8988T (cell line): ENCODE data around the gene MCEE.
"Not testable (repeated sequence)": the region's sequence is repeated elsewhere in the genome, so short reads cannot be mapped to it uniquely, and the experiment has no call there.

ENCODE experiments used
- DNase-seq: peaks from one replicate; pipeline ENCODE4 v3.0.0; 2011

The MCEE gene

DNA sequence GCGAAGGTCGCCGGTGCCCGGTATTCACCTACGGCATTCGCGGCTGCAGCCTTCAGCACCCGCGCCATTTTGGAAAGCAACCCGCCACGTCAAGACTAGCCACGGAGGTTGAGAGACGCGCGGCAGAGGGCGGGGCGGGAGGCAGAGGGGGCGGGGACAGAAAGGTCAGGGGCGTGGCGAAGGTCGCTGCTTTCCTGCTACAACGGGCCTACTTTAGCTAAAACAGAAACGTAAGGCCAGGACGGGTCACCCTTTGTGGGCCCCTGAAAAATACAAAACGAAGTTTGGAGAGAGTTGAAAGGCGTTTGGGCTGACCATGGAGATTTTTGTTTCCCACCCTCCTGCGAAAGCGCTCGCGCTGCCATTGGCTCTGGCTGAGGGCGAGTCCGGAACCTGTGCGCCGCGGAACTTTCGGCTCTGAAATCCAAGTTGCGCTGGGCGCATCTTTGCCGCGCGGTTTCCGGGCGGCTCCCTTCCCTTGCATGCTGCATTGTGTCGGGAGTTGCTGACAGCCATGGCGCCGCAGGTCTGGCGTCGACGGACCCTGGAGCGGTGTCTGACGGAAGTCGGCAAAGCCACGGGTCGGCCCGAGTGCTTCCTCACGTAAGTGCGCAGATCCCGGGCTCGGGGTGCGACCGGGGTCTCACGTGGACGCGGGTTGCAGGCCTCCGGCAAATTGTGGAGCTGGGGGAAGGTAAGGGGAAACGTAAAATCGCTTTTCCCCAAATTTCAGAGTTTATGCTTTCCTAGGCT lies at the start of gene MCEE, which contains the start of gene MPHOSPH10:
Gene MCEE, minus strand, starts transcription at position 78 of the 753 bp plus-strand sequence. Its CDS starts 10 bp downstream, at position 68.
Gene MPHOSPH10, plus strand, starts transcription at position 483 of the 753 bp plus-strand sequence. Its CDS starts 32 bp downstream, at position 515.
- DNase-seq: peak; percentile 50

DNA sequence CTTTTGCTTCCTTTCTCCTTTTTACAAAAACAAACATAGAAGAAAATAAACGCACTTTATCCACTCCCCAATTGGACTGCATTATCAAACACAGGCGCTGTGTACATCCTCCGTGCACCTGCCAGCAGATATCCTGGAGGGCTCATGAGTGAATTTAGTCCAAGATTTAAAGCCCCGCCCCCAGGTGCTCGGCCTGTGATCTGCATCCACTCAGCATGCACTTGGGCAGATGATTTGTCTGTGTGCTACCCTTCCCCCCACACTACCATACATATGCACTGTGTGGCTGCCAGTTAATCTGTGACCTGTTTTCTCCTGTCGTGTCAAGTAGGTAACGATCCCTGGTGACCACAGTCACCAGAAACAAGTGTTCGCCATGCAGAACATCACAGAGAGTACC lies 48.8 kb upstream of the MCEE start:
- not testable (repeated sequence) for DNase-seq

DNA sequence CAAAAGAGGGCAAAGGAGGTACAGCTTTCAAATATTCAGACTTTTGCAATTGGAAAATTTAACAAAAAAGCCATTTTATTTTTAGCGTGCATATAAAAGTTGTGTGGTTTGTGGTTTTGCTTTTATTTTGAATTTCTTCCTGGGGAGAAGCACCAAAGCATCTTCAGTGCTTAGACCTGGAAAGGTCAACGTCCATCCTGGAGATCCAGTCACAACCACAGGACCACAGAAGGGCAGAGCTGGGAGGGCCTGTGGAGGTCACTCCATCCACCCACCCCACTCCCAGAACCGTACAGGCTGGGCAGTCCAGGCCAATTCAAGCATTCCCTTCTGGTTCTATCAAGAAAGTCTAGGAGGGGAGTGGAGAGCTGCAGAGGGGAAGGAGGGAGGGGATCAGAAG lies 44.2 kb upstream of the MCEE start:
- no peak for DNase-seq

DNA sequence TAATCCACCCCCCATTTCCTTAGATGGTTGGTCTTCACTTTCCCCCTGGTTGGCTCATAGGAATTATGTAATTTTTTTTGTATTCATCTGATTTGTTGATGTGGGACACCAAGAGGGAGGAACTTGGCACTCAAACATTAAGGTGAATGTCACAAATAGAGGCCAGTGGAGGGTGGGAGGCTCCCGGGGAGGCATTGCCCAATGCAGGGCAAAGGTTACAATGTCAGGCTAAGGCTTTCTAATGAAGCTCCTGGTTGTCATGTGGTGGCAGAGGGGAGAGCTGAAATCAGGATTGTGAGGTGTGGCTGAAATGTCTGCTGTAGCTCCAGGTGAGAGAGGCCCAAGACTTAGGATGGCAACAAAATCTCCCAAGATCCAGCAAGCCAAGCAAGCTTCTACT lies 43.1 kb upstream of the MCEE start:
- DNase-seq: no peak

DNA sequence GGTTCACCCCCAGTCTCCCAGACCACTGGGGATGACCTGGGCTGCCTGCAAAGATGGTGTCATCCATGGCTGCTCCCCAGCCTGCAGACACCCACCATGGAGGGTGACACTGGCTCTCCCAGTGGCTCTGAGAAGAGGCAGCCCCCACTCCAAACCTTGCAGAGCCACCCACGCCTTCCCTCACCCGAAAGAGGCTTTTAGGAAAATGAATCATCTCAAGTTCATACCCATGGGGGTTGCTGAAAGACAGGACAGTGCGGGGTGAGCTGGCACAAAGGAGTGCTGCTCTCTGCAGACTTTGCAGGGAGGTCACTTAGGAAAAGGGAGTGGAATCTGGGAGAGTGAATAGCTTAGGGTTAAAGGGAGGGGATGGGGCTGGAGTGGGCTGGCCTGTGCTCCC lies 36.8 kb upstream of the MCEE start:
- no peak for DNase-seq

DNA sequence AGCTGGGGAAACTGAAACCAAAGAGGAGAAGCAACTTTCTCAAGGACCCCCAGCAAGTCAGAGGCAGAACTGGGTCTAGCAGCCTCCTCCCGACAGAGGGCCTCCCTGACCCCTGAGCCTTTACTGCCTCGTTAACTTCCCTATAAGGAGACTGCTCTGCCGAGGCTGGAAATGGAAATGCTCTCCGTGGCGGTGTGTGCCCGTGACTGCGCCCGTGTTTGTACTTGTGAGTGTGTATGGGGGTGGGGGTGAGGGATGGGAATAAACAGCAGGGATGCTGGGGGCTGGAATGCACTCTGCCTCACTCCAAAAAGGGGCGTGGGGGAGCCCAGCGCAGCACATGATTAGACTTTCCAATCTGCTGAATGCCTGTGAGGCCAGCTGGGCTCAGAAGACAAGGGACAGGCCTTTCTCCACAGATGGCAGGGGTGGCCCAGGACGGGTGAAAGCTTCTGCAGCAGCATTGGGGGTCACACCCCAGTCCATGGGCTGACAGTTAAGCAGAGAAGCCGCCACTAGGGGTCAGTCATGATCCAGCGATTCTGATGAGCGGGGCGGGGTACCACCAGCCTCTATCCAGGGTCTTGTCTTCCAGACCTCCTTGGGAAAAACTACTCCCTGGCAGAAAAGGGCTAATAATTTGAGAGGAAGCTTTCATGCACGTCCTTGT lies 27.2 kb upstream of the MCEE start:
- DNase-seq: peak; percentile 53

DNA sequence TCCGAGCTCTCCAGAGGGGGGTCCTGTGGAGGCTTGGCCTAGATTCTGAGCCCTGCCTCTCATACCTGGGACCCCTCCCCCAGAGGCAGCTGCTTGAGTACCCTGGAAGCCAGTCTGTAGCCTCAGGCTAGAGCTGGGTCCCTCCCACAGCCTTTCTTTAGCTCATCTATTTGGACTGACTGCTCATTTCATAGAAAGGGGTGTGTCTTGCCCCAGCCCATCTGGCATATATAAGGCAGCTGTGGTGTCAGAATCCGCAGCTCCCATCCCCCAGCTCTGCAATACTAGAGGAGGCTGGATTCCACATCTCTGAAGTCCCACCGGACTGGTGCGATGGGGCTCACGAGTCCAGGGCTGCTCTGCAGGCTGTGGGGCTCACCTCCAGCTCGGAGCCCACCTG lies 26.5 kb upstream of the MCEE start:
- no peak for DNase-seq

DNA sequence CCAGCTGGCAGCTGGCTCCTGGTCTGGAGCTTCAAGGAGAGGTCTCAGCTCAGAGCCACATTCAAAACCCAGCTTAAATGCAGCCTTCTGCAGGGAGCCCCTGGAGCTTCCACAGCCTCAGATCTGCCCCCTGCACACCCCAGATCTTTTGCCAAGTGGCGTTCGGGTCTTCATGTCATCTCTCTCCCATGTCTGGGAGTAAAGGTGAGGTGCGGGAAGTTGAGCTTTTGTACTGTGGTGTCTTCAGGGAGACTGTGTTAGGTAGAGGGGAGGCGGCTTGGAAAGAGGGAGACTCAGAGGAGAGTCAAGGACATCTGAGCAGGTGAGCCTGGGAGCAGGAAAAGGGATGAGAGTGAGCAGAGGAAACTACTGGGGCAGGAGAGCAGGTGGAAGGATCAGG lies 25.8 kb upstream of the MCEE start:
- DNase-seq: no peak

DNA sequence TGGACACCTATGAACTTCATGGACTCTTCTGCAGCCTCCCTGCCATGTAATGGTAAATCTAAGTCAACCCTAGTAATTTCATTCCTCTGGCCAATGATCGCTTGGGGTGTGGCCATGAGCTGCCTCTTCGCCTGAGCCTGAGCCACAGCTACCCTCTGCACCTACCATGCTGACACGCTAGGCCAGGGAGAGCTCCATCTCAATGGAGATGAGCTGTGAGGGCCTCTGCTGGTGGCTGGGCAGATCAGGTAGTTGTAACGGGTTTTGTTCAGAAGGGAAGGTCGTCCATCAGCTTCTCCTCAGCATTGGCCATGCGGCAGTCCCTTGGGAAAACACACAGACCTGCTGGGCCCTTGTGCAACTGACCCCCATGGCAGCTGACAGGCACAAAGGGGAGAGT lies 24.8 kb upstream of the MCEE start:
- peak; percentile 65 for DNase-seq

DNA sequence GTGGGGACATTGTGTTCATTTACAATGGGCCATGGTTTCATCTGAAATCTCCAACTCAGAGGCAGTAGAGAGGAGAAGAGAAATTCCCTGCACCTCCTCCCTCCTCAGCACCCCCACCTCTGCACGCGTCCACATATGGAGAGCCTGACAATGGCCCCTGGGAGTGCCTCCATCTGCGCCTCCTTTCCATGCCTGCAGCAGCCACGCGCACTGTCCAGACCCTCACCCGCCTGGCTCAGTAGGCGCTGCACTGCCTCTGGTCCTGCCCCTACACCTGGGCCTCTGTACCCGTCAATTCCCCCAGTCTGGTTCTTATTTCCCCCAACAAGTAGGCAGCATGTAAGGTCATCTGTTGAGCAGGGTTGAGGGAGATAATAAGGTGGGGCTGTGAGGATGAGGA lies 24.2 kb upstream of the MCEE start:
- no peak for DNase-seq

DNA sequence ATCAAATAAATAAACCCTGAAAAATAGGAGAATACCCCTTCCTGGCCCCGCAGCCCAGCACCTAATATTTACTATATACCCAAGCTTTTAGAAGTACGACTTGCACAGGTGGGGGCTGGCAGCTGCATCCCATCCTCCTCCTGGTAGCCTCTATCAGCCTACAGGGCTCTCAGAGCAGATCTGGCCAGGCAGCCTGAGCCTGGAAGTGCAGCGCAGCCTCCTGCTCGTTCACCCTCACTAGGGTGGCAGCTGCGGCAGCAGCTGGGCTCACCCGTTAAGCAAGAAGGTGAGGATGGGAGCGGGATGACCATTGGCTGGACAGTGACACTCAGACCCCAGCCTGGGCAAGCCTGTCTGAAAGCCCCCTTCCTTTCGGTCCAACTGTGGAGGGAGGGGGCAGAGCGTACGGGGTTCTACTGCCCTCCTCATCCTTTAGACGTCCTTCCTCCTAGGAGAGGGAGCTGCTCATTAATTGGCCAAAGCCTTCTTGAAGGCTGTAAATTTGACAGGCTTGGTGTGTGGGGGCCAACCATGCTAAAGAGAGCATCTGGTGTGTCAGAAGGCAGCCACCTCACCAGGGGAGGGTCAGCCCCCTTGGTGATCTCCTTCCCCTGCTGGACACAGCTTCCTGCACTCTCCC lies 23.7 kb upstream of the MCEE start:
- DNase-seq: no peak

DNA sequence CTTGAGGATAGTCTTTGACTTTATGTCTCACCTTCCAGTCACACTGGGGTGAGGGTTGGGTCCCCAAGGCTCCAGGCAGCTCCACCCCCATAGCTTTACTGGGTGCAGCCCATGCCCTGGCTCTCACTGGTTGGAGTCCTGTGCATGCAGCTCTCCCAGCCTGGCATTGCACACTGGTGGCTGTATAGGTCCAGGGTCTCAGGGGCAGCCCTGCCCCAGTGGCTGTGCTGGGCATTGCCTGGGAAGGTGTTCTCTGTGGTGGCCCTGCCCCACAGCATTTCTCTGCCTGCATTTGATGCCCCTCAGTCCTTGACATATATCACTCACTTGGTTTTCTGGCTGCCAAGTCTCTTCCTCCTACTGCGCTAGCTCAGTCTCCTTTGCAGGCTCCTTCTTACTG lies 21.6 kb upstream of the MCEE start:
- DNase-seq: no peak

DNA sequence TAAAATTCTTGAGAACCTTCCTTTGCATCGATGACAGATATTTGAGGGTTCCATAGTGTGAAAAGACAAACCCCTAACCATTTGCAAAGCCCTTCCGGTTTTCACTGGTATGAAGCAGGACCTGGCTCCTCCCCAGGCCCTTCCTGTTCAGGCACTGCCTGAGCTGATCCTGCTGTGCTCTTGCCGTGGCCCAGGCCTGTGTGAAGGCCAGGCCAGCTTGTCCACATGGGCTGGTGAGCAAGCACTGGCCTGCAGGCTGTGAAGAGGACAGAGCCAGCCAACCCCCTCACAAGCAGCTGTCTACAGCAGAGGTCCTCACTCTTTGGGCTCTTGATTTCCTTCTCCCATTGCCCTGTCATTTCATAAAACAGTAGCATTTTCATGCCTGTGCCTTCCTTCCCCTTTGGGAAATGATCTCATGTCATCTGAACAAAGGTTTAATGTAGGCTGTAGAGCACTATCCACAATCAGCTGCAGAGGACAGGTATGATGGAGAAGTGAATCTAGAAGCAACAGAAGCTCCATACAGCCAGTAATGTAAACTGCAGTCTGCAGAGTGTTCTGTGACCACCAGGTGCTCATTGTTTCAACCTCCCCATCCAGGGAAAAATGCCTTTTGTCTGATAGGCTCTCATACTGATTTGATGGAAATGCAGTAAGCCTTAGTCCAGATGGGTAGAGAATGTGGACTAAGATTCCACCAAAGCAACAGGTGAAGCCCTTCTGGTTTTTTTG lies 20.2 kb upstream of the MCEE start:
- DNase-seq: no peak

DNA sequence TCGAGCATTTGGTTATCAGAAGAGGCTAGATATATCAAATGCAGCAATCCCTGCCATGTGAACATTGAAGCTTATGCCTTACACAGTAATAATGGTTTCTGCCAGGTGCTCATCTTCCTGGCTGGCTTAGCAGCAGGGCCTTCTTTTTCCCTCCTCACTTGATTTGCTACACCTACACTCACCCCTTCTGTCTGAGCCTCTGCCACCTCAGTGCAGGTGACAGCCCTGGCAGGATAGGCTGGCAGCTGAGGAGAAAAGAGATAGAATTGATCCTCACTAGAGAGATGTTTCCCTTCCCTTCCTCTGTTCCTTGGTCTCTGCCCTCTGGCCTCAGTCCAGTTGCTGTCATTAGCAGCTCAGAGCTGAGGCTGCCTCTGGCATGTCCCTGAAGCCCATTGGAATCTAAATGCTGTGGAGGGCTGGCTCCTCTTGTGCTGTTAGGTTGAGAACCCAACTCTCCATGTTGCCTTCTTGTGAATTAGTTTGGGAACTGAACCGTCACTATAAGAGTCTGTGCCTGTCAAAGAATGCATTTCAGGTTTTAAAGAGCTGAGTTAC lies 18.6 kb upstream of the MCEE start:
- DNase-seq: no peak

DNA sequence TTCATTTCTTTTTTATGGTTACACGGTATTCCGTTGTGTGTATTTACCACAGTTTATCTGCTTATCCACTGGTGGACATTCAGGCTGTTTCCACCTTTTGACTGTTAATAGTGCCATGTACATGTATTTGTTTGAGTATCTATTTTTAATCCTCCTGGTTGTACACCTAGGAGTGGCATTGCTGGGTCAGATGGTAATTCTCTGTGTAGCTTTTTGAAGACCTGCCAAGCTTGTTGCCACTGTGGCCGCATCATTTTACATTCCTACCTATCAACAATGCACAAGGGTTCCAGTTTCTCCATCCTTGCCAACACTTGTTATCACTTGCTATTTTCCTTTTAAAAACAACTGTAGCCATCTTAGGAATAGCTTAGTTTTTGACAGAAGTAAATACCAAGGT lies 13.8 kb upstream of the MCEE start:
- no peak for DNase-seq

DNA sequence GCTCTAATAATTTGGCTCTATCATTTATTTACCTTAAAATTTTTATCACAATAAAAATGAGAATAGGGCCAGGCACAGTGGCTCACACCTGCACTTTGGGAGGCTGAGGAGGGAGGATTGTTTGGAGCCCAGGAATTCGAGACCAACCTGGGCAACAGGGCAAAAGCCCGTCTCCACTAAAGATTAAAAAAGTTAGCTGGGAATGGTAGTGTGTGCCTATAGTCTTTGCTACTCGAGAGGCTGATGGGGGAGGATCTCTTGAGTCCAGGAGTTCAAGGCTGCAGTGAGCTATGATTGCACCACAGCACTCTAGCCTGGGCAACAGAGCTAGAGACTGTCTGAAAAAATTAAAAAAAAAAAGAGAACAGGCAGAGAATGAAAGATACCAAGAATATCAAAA lies 6.1 kb upstream of the MCEE start:
- DNase-seq: no peak

DNA sequence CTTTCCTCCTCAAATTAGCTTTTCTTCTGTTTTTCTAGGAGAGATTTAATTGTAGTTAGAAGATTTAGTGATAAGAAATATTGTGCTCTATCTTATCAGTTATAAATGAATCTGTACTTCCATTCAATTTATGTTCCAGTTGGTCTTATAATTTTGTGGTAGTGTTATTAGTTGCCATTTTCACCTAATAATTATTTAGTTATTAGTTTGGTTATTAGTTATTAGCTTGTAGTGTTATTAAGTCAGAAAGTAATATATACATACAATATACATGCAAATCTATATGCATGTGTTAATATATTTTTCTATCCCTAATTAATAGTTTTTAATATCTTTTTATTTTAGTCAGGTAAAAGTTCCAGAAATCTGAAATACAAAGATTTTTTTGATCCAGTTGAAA lies 3.6 kb upstream of the MCEE start:
- no peak for DNase-seq

DNA sequence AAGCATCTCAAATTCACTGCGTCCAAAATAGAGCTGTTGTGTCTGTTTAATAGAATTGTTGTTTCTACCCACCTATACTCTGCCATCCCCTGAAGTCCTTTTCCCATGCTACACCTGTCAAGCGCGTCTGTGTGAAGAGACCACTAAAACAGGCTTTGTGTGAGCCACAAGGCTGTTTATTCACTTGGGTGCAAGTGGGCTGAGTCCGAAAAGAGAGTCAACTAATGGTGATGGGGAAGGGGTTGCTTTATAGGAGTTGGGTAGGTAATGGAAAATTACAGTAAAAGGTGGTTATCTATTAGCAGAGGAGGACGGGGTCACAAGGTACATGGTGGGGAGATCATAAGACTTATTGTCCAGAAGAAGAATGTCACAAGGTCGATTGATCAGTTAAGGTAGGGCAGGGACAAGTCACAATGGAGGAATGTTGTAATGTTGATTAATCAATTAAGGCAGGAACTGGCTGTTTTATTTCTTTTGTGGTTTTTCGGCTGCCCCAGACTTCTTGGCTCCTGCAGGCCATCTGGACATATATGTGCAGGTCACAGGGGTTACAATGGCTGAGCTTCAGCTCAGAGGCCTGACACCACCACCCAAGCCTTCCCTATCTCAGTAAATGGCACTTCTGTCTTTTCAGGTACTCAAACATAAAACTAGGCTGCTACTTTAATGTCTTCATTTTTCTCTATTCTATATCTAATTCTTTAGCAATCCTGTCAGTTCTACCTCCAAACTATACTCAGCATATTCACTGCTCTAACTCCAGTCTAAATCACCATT lies 1.5 kb upstream of the MCEE start:
- DNase-seq: not testable (repeated sequence)

DNA sequence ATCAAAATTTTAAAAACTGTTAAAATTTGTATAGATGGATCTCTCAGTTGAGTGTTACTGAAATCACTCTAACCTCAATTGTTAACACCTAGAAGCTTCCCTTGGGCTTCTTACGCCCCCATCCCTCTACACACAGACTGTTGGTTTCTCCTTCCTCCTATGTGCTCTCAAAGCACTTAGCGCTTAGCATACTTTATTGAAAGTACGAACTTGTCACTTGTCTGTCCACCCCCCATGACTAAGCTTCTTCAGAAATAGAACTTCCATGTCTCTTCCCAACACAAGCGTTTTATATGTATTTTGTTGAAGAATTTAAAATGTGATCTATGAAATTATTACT lies 846 bp upstream of the MCEE start:
- no peak for DNase-seq

DNA sequence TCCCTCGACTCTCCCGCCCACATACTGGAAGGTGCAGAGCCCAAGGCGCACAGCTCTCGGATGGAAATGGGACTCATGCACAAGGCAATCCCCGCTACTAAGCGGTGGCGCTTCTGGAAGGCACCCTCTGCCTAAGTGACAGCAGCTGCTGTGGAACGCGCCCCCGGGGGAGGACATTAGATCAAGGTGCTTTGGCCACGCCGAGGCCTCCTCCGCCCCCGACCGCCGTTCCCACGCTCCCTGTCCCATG lies 202 bp downstream of the MCEE start:
- DNase-seq: no peak

DNA sequence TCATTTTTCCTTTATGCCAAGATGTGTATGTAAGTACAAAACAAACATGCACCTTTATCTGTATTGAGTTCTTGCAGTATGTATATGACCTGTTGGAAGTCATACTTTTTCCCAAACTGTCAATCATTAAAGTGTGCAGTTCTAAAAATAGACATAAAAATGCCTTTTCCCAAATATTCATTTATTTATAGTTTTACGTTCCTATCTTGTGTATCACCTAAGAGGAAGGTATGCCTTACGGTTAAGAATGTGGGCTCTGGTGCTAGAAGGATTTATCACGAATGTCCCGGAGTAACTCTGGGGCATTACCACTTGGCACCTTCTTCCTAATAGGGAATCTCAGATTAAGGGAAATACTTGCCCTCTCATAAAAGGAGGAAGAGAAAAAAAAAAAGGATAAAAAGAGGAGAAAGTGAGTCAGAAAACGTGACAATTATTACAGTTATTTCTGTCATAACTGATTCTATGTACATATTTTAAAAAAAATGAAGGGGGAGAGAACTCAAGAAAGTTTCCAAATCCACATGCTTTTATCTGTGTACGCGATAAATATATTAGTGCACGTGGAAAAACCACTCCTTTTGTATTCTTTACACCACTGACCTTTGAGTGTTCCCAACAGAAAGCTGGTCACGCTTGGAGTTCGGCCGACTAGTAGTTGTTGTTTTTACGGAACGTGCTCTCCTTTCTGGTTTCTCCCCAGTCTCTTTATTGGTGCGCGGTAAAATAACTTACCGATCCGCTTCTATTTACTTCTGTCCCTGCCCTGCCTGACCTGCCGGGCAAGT lies 721 bp downstream of the MCEE start:
- DNase-seq: no peak

DNA sequence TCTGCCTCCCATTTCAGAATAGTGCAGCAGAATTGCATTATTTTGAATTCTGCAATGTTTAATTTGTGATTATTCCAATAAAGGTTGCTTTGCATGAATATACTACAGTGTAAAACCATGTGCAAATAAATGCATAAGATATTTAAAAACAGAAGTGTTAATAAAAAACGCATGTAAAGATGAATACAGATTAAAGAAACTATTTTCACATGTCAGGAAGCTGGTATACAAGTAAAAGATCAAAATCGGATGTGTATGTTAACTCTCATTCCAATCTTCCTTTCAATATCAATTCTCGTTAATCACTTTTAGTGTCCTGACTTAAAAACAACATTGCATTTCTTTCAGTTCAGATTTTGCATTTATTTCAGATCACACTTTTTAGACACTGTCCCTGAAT lies 3.1 kb downstream of the MCEE start:
- no peak for DNase-seq
